ENCODE data around the gene SPHK1.

SPHK1 gene

GRCh38 chr17:76363107-76363842 is 21.1 kb upstream of the SPHK1 start:
- no peak for DNase-seq (ENCODE audit: low spot score)

GRCh38 chr17:76365256-76365903 is 19.0 kb upstream of the SPHK1 start:
- H3K4me2 ChIP-seq (ENCODE audit: insufficient read depth, low read length, poor library complexity, severe bottlenecking) = no peak overlapping the region
- H3K9me3 ChIP-seq (replicated peaks in 1 of 2; ENCODE audit: control insufficient read depth in 2 of 2, insufficient read depth in 1 of 2, low read depth in 1 of 2, low read length in 2 of 2) = no peaks in the 10 kb centered on the region
- H3K9ac ChIP-seq (ENCODE audit: low read depth, low read length, poor library complexity) = no peak overlapping the region
- no peak overlapping the region for H2BK120ac ChIP-seq (ENCODE audit: low read depth, low read length)
- H2BK12ac ChIP-seq (ENCODE audit: low read length) = no peak overlapping the region
- no peak overlapping the region for H2AK5ac ChIP-seq (ENCODE audit: low read depth, low read length)
- H3K4ac ChIP-seq (ENCODE audit: low read length) = no peak overlapping the region
- H3K27ac ChIP-seq (replicated peaks; ENCODE audit: low read length) = no peak overlapping the region
- DNase-seq (ENCODE audit: low spot score) = no peak
- no peaks in the 10 kb centered on the region for H3K79me1 ChIP-seq (ENCODE audit: low read depth, low read length)
- no peak overlapping the region for H3K18ac ChIP-seq (ENCODE audit: low read length)
- no peak overlapping the region for H4K8ac ChIP-seq (ENCODE audit: low read depth, low read length)
- no peak overlapping the region for H3K23ac ChIP-seq (ENCODE audit: low read depth, low read length, poor library complexity)
- H2BK15ac ChIP-seq (ENCODE audit: low read length) = no peak overlapping the region
- H3K27me3 ChIP-seq (ENCODE audit: control insufficient read depth in 3 of 3, insufficient read depth in 3 of 3, low read depth in 1 of 3, low read length in 3 of 3) = no peaks in the 10 kb centered on the region
- H3K14ac ChIP-seq (ENCODE audit: low read length) = no peak overlapping the region
- H3K4me3 ChIP-seq (ENCODE audit: low read length in 2 of 2) = no peak overlapping the region
- peaks cover 2 to 6% of the 10 kb centered on the region in 2 donors for H3K4me1 ChIP-seq (ENCODE audit: control insufficient read depth in 2 of 2, insufficient read depth in 1 of 2, low read depth in 1 of 2, low read length in 2 of 2)
- no CpG with 5 or more reads among the region's 12 CpGs for WGBS, 2 donors (ENCODE audit: extremely low coverage in 2 of 2, insufficient read length in 2 of 2, insufficient replicate concordance in 1 of 2)
- H2AFZ ChIP-seq (ENCODE audit: low read length) = no peak overlapping the region
- H4K91ac ChIP-seq (ENCODE audit: low read depth, low read length, poor library complexity) = no peak overlapping the region
- no peak overlapping the region for H2BK5ac ChIP-seq (ENCODE audit: low read length)
- H3K36me3 ChIP-seq (replicated peaks in 1 of 2; ENCODE audit: control insufficient read depth in 2 of 2, insufficient read depth in 2 of 2, low read length in 2 of 2) = no peaks in the 10 kb centered on the region

More at GRCh38 chr17:76363107-76363842, 21.1 kb upstream of the SPHK1 start:
- no peak overlapping the region for H2BK12ac ChIP-seq (ENCODE audit: low read length)
- H3K18ac ChIP-seq (ENCODE audit: low read length) = no peak overlapping the region
- no peak overlapping the region for H2BK120ac ChIP-seq (ENCODE audit: low read depth, low read length)
- no peaks in the 10 kb centered on the region for H3K27me3 ChIP-seq (ENCODE audit: control insufficient read depth in 3 of 3, insufficient read depth in 3 of 3, low read depth in 1 of 3, low read length in 3 of 3)
- no peak overlapping the region for H2BK5ac ChIP-seq (ENCODE audit: low read length)
- H3K79me1 ChIP-seq (ENCODE audit: low read depth, low read length) = no peaks in the 10 kb centered on the region
- no peak overlapping the region for H3K14ac ChIP-seq (ENCODE audit: low read length)
- no peaks in the 10 kb centered on the region for H3K9me3 ChIP-seq (replicated peaks in 1 of 2; ENCODE audit: control insufficient read depth in 2 of 2, insufficient read depth in 1 of 2, low read depth in 1 of 2, low read length in 2 of 2)
- H3K9ac ChIP-seq (ENCODE audit: low read depth, low read length, poor library complexity) = no peak overlapping the region
- no peak overlapping the region for H2AFZ ChIP-seq (ENCODE audit: low read length)
- no peak overlapping the region for H3K23ac ChIP-seq (ENCODE audit: low read depth, low read length, poor library complexity)
- WGBS, 2 donors (ENCODE audit: extremely low coverage in 2 of 2, insufficient read length in 2 of 2, insufficient replicate concordance in 1 of 2) = no CpG with 5 or more reads among the region's 11 CpGs
- no peaks in the 10 kb centered on the region for H3K36me3 ChIP-seq (replicated peaks in 1 of 2; ENCODE audit: control insufficient read depth in 2 of 2, insufficient read depth in 2 of 2, low read length in 2 of 2)
- no peak overlapping the region for H2AK5ac ChIP-seq (ENCODE audit: low read depth, low read length)
- H4K91ac ChIP-seq (ENCODE audit: low read depth, low read length, poor library complexity) = no peak overlapping the region
- peaks cover 0 to 2% of the 10 kb centered on the region in 2 donors for H3K4me1 ChIP-seq (ENCODE audit: control insufficient read depth in 2 of 2, insufficient read depth in 1 of 2, low read depth in 1 of 2, low read length in 2 of 2)
- no peak overlapping the region for H2BK15ac ChIP-seq (ENCODE audit: low read length)
- no peak overlapping the region for H3K27ac ChIP-seq (replicated peaks; ENCODE audit: low read length)
- no peak overlapping the region for H3K4ac ChIP-seq (ENCODE audit: low read length)
- H3K4me2 ChIP-seq (ENCODE audit: insufficient read depth, low read length, poor library complexity, severe bottlenecking) = no peak overlapping the region
- no peak overlapping the region for H4K8ac ChIP-seq (ENCODE audit: low read depth, low read length)
- H3K4me3 ChIP-seq (ENCODE audit: low read length in 2 of 2) = no peak overlapping the region

GRCh38 chr17:76366247-76366646 is 18.2 kb upstream of the SPHK1 start:
- no peak overlapping the region for H2BK15ac ChIP-seq (ENCODE audit: low read length)
- peaks cover 2 to 6% of the 10 kb centered on the region in 2 donors for H3K4me1 ChIP-seq (ENCODE audit: control insufficient read depth in 2 of 2, insufficient read depth in 1 of 2, low read depth in 1 of 2, low read length in 2 of 2)
- H2BK120ac ChIP-seq (ENCODE audit: low read depth, low read length) = peak overlapping the region; percentile 35

GRCh38 chr17:76367642-76368041 is 16.8 kb upstream of the SPHK1 start:
- Histone ChIP-seq H3K9ac (ENCODE audit: low read depth, low read length, poor library complexity) (no peak overlapping the region), H3K9me3 (replicated peaks in 1 of 2; ENCODE audit: control insufficient read depth in 2 of 2, insufficient read depth in 1 of 2, low read depth in 1 of 2, low read length in 2 of 2) (no peaks in the 10 kb centered on the region), H3K27ac (replicated peaks; ENCODE audit: low read length) (no peak overlapping the region), H3K27me3 (ENCODE audit: control insufficient read depth in 3 of 3, insufficient read depth in 3 of 3, low read depth in 1 of 3, low read length in 3 of 3) (no peaks in the 10 kb centered on the region), H3K4ac (ENCODE audit: low read length) (no peak overlapping the region), H3K14ac (ENCODE audit: low read length) (no peak overlapping the region), H2BK15ac (ENCODE audit: low read length) (no peak overlapping the region), H3K79me1 (ENCODE audit: low read depth, low read length) (no peaks in the 10 kb centered on the region), H3K36me3 (replicated peaks in 1 of 2; ENCODE audit: control insufficient read depth in 2 of 2, insufficient read depth in 2 of 2, low read length in 2 of 2) (no peaks in the 10 kb centered on the region), H2BK120ac (ENCODE audit: low read depth, low read length) (no peak overlapping the region), H2BK5ac (ENCODE audit: low read length) (no peak overlapping the region), H3K18ac (ENCODE audit: low read length) (no peak overlapping the region), H4K91ac (ENCODE audit: low read depth, low read length, poor library complexity) (no peak overlapping the region), H3K4me2 (ENCODE audit: insufficient read depth, low read length, poor library complexity, severe bottlenecking) (no peak overlapping the region), H3K23ac (ENCODE audit: low read depth, low read length, poor library complexity) (no peak overlapping the region), H3K4me3 (ENCODE audit: low read length in 2 of 2) (no peak overlapping the region), H2AFZ (ENCODE audit: low read length) (no peak overlapping the region), H4K8ac (ENCODE audit: low read depth, low read length) (no peak overlapping the region), H3K4me1 (ENCODE audit: control insufficient read depth in 2 of 2, insufficient read depth in 1 of 2, low read depth in 1 of 2, low read length in 2 of 2) (peaks cover 2 to 6% of the 10 kb centered on the region in 2 donors), H2BK12ac (ENCODE audit: low read length) (no peak overlapping the region), H2AK5ac (ENCODE audit: low read depth, low read length) (no peak overlapping the region)
- no peak for DNase-seq (ENCODE audit: low spot score)
- WGBS, 2 donors (ENCODE audit: extremely low coverage in 2 of 2, insufficient read length in 2 of 2, insufficient replicate concordance in 1 of 2) = no CpG with 5 or more reads among the region's 6 CpGs

More at GRCh38 chr17:76366247-76366646, 18.2 kb upstream of the SPHK1 start:
- H2BK5ac ChIP-seq (ENCODE audit: low read length) = no peak overlapping the region
- no peaks in the 10 kb centered on the region for H3K9me3 ChIP-seq (replicated peaks in 1 of 2; ENCODE audit: control insufficient read depth in 2 of 2, insufficient read depth in 1 of 2, low read depth in 1 of 2, low read length in 2 of 2)
- no peak overlapping the region for H3K4me2 ChIP-seq (ENCODE audit: insufficient read depth, low read length, poor library complexity, severe bottlenecking)
- no peak overlapping the region for H3K23ac ChIP-seq (ENCODE audit: low read depth, low read length, poor library complexity)
- H3K27ac ChIP-seq (replicated peaks; ENCODE audit: low read length) = no peak overlapping the region
- peak overlapping the region; percentile 37 for H3K4ac ChIP-seq (ENCODE audit: low read length)
- H3K14ac ChIP-seq (ENCODE audit: low read length) = no peak overlapping the region
- no peak for DNase-seq (ENCODE audit: low spot score)
- H3K4me3 ChIP-seq (ENCODE audit: low read length in 2 of 2) = no peak overlapping the region
- no peaks in the 10 kb centered on the region for H3K27me3 ChIP-seq (ENCODE audit: control insufficient read depth in 3 of 3, insufficient read depth in 3 of 3, low read depth in 1 of 3, low read length in 3 of 3)
- no peak overlapping the region for H2BK12ac ChIP-seq (ENCODE audit: low read length)
- no peak overlapping the region for H2AFZ ChIP-seq (ENCODE audit: low read length)
- no peaks in the 10 kb centered on the region for H3K79me1 ChIP-seq (ENCODE audit: low read depth, low read length)
- H2AK5ac ChIP-seq (ENCODE audit: low read depth, low read length) = peak overlapping the region; percentile 44
- no peaks in the 10 kb centered on the region for H3K36me3 ChIP-seq (replicated peaks in 1 of 2; ENCODE audit: control insufficient read depth in 2 of 2, insufficient read depth in 2 of 2, low read length in 2 of 2)
- H3K18ac ChIP-seq (ENCODE audit: low read length) = no peak overlapping the region
- H4K8ac ChIP-seq (ENCODE audit: low read depth, low read length) = no peak overlapping the region
- no peak overlapping the region for H4K91ac ChIP-seq (ENCODE audit: low read depth, low read length, poor library complexity)
- H3K9ac ChIP-seq (ENCODE audit: low read depth, low read length, poor library complexity) = no peak overlapping the region
- WGBS, 2 donors (ENCODE audit: extremely low coverage in 2 of 2, insufficient read length in 2 of 2, insufficient replicate concordance in 1 of 2) = no CpG with 5 or more reads among the region's 3 CpGs

Data from neuronal stem cell (in vitro differentiated cells).